Activated CD8-positive, alpha-beta memory T cell treated with anti-CD3 and anti-CD28 coated beads, Interleukin-2, amount 50 U/mL, for 48 hours (primary cell): ENCODE results near the gene CLCN7.
A peak's percentile ranks its signal among the peaks of the same experiment; 100 is the strongest.

ENCODE experiments used
- DNase-seq: peaks from one replicate; pipeline ENCODE4 v3.0.0-alpha.2; 2020

The CLCN7 gene

DNA sequence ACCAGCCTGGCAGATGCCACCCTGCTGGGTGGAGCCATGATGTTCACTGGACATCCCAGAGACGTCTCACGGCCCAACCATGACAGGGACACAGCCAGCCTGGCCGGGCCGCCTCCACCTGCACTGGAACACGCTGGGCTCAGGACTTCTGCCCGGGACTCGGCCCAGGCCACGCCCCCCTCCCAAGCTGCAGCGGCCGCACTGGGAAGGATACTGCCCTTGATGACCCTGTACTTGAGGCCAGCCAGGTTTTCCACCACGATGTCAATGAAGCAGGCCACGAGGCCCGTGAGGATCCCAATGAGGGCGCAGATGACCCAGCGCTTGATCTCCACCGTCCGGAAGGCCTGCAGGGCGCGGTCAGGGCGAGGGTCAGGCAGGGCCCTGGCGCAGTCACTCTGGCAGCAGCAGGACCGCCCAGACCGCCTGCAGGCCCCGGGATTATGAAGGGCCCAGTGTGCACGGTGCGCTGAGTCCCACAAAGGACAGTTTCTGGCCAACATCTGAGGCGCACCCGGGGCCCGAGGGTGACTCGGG lies 14.2 kb downstream of the CLCN7 start:
- no peak for DNase-seq

DNA sequence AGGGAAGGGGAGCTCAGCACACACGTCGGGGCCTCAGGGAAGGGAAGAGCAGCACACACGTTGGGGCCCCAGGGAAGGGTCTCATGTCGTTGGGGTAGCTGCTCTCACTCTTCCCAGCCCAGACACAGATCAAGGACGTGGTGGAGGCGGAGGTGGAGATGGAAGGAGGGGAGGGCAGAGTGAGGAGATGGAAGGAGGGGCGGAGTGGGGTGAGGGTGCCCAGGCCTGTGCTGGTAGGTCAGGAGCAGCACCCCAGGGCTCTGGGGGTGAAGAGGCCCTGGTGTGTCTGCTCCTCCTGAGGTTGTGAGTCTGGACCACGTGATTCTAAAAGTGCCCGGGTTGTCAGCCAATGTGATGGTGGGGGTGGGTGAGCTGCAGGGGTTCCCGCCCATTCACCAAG lies 14.9 kb downstream of the CLCN7 start:
- DNase-seq: no peak

DNA sequence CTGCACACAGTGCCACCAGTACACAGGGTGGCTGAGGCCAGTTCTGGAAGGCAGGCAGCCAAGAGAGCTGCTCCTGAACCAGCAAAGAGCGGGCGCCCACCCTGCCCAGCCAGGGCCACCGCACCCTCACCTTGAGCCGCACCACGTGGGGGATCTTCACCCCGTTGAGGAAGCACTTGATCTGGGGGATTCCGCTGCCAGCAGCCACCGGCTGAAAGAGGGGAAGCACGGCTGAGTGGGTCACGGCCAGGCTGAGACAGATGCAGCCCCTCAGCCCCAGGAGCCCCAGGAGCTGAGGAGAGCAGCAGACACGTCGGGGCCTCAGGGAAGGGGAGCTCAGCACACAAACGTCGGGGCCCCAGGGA lies 15.9 kb downstream of the CLCN7 start:
- no peak for DNase-seq

DNA sequence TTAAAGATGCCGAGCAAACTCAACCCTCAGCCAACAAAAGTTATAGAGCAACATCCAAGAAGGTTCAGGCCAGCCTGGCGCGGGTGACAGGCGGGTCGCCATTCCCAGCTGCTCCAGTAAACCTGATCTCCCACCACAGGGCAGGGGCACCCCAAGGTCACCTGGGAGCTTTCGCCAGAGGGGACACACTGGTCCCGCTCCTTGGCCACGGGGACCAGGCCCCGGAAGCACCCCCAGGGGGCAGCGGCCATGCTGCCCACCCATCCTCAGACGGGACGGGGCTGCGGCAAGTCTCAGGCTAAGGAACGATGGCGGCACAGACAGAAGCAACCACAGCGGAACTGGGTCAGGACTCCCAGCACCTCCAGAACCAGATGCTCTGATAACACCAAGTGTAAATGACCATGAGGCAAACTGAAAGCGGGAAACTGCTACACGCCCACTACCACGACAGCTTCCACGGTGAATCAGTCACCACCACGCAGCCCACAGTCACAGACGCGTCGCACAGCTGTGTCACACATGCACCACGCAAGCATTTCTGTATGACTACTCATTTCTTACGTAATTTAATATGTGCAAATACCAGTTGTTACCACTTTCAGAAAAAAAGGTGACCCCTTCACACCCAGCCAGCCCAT lies 16.4 kb downstream of the CLCN7 start:
- peak; percentile 67 for DNase-seq

DNA sequence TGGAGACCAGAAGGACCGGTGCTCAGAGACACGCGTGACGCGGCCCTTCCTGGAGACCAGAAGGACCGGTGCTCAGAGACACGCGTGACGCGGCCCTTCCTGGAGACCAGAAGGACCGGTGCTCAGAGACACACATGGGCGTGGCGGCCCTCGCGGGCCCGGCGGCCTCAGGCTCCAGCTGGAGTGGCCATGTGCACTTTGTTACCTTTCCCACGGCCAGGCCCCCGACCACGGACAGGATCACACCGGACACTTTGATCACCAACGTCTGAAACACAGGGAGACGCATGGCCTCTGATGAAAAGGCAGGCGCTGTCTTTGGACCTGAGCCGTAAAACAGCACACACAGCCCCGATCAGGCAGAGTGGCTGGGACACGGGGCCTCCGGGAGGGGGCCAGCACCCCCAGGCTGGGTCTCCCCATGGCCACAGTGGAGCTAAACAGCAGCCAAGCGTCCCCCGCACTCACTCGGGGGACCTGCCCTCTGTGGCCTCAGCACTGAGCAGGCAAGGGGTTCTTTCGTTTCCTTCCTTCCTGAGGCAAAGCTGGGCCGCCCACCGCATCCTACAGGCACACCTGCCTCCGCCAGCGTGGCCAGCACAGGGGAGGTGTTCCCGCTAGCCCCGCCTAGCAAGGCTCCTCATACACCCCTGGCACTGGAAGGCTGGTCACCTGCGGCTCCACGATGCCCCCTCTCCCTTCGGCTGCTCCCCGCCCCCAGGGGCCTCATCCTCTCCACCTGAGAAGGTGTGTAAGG lies 17.2 kb downstream of the CLCN7 start:
- DNase-seq: no peak

DNA sequence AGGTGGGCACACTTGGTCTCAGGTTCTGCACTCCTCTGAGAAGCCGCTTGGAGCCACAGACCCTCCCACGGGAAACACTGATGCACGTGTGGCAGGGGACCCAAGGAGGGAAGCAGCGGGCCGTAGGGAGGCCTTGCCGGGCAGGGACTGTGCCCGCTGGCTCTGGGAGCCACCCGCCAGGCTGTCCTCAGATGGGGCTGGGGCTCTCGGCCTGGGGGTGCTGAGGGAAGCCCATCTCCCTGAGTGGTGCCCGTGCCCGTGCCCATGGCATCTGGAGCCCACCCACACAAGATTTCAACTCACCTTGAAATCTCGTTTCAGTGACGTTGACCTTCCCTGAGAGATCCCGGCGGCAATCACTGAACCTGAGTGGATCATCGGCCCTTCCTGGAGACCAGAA lies 17.9 kb downstream of the CLCN7 start:
- DNase-seq: no peak

DNA sequence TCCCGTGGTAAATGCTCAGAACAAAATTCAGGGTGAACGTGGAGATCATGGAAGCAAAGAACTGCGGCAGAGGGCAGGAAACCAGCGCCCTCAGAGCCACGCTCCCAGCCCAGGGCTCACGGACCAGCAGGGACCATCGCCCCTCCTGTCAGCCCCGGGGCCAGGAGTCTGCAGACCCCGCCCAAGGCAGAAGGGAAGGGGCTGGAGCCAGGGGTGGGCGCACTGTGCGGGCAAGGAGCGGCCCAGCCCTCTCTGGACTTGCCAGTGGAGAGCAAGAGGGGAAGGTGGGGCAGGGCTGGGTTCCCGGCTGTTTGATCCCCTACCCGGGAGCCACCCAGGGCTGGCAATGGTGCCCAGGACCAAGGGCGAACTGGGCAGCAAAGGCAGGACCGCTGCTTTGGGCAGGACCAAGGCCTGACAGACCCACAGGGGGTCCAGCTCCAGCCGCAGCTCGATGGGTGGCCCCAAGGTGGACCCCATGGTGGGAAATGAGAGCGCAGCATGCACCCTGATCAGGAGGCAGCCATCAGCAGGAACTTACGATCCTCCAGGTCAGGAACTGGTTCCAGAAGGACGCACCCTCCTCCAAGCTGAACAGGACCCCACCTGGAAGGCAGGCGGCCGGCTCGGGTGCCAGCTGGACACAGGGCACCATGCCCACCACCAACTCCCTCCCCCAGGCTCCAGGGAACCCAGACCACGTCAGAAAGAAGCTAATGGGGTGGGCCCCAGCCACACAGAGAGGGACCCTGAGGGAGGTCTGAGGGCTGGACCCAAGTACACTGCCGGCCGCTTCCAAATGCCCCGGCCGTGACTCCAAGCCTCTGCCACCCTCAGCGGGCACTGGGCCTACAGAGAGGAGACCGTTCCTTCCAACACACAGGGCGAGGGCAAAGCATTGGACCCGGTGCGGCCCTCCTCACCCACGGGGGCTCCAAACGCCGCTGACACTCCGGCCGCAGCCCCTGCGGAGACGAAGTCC lies 19.3 kb downstream of the CLCN7 start:
- DNase-seq: no peak

DNA sequence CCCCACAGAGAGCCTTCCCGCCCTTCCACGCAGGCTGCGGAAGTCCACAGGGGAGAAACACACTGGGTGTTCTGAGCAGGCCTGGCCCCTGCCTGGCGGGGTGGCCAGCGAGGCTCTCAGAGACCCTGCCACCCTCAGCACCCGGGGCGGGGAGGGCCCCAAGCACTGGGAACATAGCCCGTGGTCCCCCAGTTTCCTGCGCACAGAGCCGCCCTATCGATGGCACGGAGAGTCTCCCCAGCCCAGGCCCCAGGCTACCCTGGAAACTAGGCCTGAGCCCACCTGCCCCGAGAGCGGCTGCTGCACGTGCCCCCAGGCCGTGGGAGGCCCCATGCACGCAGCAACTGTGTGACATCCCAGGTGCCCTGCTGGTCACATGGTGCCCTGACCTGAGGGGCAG lies 20.3 kb downstream of the CLCN7 start:
- no peak for DNase-seq

DNA sequence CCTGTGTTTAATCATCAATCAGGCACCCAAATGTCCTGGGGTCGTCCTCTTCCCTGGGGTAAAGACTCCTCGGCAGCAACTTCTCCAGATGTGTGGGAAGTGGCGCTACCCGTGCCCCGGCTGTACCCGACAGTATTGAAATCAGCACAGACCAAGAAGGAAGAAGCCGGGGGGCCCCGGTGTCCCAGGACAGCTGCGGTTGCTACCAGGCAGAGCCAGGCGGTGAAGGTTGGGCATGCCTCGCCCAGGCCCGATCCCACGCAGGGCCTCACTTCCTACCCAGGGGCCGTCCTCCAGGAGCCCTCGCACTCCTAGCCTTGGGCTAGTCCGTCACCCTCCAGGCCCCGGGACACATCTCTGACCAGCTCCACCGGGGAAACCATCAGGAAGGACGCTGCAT lies 21.5 kb downstream of the CLCN7 start:
- no peak for DNase-seq

DNA sequence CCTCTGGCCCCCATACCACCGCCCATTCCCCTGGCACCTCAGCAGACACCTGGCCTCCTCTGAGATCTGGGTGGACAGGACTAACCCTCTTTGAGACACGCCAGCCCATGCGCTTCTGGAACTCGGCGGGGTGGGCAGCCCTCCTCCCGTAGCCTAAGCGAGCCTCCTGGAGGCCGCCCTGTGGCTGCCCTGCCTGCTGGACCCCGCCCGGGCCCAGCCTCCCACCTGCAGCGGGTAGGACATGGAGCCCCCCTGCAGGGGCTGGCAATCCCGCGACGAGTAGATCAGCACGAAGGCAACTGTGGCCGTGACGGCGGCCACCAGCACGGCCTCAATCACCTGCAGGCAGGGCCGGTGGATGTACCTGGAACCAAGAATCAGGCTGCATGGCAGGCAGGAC lies 22.3 kb downstream of the CLCN7 start:
- no peak for DNase-seq

DNA sequence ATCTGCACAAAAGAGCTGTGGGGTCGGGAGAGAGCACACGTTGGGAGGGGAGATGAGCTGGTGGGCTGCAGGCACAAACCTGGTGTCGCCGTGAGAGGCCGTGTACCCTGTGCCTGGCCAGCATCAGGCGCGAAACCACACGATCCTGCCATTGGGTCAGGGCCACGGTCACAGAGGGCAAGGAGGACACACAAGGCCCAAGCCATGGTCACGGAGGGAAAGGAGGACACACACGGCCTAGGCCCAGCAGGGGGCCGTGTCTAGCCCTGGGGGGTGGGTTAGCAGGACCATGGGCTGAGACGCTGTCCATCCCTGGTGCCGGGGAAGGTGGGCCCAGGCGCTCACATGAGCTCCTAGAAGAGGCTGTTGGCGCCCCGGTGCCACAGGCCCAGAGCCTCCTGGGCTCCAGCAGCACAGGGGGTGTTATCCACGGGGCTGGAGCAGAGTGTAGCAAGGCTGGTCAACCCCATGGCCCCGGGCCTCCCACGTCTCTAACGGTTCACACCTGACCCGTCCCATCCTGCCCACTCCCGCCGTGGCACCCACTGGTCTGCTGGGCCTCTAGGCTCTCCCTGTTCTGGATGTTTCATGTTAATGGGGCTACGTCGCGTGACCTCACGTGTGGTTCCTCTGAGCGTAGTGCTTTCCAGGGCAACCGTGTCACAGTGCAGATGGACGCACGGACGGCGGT lies 23.0 kb downstream of the CLCN7 start:
- DNase-seq: no peak

DNA sequence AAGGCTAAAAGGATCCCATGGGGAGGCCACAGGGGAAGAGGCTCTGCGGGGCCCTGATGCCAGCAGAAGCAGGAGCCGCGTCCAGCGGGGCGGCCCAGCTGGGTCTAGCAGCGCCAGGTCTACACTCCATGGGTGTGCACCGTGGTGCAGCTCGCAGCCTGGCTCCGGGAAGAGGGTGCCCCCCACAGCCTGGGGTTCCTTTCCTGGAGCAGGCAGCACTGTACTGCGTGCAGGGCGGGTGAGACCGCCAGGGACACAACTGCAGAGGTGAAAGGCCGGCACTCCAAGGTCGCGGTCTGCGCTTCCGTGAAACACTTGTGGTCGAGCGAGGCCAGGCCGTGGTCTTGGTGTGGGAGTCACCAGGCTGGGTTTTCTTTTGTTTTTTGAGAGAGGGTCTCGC lies 24.0 kb downstream of the CLCN7 start:
- no peak for DNase-seq

DNA sequence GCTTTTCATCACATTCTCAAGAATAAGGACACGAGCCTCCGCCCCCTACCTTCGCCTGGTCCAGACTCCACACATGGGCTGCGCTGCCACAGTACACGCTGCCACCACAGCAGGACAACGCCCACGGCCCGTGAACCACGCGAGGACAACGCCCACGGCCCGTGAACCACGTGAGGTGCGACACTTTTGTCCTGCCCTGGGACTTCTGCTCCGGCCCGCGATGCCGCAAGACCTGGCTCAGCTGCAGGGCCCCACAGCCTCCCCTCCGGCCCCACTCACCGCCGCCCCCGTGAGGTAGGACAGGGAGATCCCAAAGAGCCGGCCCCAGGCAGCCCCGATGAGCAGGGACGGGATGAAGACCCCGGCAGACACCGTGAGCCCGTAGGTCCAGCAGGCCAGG lies 24.6 kb downstream of the CLCN7 start:
- DNase-seq: no peak

DNA sequence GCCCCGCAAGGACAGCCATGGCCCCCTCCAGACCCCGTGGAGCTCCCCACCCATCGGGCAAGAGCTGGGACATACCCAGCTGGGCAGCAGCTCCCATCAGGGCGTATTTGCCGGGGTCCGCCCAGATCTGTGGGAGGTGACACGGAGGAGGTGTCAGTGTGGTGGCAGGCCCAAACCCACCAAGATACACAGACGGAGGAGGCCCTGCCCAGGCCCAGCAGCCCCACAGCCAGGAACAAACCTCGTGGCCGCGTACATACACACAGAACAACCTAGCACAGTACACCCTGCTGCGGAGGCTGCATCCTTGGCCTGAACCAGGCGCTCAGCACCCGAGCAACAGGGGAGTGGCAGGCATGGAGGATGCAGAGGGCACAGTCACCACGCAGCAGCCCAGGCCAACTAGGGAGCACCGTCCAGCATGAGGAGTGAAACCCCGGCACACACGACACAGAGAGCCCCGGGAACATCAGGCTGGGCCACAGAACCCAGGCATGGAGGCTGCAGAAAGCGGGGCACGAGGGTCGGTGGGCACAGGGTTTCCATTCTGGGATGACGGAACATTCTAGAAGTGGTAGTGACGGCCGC lies 25.5 kb downstream of the CLCN7 start:
- DNase-seq: no peak

DNA sequence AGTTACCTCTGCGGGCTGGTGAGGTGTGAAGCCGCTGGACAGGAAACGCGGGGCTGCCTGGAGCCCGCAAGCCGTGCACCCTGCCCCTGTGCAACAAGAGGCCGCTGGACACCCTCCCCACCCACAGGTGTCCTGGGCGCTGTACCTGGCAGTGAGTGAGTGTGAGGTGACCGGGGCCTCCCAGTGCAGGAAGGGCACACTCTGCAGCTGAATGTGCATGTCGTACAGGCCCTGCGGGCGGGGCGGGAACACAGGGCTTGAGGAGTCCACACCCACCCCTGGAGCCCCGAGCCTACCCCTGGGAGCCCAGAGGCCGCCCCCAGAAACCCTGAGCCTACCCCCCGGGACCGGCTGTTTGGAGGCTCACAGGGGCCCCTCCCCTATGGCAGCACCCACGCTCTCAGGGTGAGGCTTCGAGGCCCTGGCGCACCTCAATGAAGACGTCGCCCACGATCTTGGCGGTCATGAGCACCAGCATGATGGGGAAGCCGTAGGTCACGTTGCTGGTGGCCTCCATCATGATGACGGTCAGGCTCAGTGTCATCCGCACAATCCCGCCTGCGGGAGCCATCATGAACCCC lies 26.2 kb downstream of the CLCN7 start:
- no peak for DNase-seq

DNA sequence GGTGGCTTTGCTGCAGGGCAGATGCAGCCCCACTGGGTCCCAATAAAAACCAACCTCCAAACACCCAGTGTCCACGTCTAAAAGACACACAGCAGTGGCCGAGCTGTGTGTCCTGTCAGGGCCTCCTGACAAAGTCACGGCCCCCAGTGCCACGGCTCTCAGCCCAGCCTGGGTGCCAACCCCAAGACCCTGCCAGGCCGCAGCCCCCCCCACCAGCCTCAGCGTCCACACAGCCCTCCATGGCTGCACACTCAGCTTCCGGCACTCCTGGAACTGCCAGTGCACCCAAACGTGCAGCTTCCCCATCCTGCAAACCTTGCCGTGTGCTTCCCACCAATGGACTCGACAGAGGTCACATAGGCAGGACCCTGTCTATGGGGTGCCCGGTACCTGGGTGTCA lies 26.9 kb downstream of the CLCN7 start:
- no peak for DNase-seq

DNA sequence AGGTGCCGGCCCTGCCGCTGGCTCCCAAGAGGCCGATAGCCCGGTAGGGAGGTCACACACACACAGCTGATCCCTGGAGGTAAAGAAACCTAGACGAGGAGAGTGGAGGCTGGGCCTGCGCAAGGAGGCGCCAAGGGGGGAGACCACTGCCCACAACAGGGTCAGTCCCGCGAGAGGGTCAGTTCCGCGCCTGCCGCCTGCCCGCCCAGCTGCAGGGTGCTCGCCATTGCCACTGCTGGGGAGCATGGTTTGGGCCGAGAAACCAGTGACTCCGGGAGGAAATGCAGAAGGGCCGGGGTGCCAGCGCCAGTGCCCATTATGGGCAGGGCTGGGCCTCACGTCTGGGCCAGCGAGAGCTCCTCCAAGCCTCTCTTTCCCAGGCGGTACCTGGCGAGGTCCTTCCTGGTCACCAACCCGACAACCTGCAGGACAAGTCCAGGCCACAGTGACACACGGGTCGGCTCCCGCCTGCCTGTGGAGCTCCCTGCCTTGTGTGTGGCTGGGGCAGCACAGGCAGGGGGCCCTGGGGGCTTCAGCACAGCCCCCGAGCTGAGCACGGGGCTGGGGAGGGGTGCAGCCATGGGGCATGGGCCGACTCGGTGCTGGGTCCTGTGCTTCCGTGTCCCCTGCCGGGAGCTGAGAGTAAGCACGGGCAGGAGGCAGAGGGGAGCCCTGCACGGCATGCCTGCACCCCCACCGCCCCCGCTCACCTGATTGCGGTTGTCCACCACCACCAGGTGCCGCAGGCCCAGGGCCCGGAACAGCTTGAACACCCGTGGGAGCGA lies 28.3 kb downstream of the CLCN7 start:
- DNase-seq: no peak

DNA sequence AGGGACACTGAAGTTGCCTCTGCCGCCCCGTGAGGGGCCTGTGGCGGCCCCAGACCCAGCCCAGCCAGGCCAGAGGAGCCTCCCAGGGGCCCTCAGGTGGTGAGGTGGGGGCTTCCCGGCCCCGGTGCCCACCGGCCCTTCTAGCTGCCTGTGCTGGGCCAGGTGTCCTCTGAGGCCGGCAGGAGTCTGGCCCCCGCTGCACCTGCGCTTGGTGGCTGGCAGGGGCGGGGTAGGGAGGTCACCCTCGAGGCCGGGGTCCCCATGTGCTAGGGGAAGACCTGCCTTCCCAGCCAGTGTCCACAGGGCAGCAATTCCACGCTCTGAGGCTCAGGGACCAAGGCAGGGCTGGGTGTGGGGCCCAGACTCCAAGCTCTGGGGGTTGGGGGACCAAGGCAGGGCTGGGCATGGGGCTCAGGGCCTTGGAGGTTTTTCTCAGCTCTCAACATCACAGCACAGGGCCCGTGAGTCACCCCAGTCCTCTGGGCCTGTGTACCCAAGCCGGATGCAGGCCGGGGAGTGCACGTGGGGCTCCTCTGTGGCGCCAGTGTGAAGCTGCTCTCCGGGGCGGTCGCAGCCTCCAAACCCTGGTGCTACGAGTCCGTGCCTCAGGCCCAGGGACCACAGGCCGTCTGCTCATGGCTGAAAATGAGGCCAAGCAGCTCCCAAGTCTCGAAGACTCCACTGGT lies 29.2 kb downstream of the CLCN7 start:
- DNase-seq: no peak

DNA sequence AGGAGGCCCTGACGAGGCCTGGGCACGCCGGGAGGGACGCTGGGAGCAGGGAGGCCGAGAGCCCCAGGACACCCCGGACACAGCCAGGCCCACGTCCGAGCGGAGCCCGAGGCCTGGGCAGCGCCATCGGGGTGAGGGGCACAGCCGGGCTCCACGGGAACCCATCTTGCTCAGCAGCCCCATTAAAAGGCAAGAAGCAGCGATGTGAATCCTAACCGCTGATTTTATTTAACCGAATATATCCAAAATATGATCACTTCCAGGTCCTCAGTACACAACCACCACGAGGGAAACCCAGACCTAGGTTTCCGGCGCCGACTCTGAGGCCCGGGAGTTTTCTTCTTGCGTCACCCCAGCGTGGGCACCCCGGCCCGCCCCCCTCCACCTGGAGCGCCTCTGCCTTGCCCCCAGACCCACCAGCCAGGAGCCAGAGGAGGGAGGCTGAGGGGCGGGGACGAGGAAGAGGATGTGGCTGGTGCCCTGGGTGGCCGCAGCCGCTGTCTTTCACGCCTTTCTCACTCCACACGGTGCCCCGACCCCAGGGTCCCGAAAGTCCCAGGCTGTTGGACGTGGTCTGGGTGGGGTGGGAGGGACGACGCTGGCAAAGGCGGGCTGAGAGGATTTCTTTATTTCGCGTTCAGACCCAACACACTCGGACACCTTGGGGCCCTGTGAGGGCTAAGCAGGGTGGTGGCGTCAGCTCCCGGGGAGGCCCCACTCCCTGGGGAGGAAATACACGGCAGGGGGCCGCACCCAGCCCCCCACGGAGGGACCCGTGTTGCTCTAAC lies 29.9 kb downstream of the CLCN7 start:
- DNase-seq: no peak
